ENCODE results near the gene OR56A5.
A peak's percentile ranks its signal among the peaks of the same experiment; 100 is the strongest.

The OR56A5 gene

DNA sequence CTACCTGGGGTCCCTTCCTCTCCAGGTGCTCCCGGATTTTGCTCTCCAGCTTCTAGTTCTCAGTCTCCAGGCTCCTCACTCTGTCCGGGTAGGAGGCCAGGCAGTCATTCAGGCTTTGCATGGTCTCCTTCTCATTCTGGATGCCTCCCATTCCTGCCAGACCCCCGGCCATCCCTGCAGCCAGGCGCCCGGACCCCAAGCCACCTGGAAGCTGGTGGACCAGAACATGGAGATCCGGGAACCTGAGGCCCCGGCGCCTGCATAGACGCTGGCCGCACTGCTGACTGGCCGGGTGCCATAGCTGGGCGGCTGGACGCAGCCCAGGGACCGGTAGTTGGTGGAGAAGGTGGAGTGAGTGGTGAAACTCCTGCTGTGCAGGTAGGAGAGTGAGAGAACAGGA lies 26.5 kb upstream of the OR56A5 start:
- no peak for TF ChIP-seq CTCF (IDR thresholded peaks at IDR 0.05; ENCODE audit: control extremely low read depth, extremely low read depth, low read depth, missing control alignments)
- no peak for DNase-seq (ENCODE audit: extremely low spot score)
- CTCF ChIA-PET, result interaction anchor here (1.4 kb wide), 1 partner anchor 359 kb away, joined by 7 read pairs; no protein-coding TSS in a partner anchor
- POLR2A ChIA-PET, result no interaction called here

DNA sequence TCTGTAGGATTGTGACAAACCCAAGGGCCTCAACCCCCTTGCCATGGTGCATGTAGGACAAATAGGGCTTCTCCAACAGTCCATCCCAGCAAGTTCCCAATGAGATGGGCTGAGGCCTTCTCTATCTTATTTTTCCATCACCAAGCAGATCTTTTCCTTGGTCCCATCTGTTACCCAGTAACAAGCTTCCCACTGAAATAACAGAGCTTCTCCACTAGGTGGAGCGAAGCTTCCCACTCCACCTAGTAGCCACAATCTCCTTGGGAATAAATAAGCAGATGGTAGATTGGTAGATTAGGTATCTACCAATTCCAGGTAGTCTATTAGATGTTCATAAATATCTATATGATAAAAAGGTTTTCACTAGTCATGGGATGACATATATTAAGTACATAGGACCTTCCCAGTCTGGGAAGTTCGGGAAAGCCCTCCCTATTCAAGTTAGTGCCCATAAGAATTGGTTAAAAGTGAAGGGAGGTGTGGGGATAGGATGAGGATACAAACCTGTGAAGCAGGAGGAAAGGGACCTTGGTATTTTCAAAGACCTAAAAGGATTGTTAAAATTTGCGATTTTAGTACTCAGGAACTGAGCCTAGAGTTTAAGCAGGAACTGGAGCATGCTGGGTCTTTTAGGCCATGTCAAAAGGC lies 24.4 kb upstream of the OR56A5 start:
- CTCF ChIA-PET, result interaction anchor here (1.0 to 2.1 kb wide), 5 partner anchors 10 to 370 kb away, joined by 3 to 10 read pairs (median 5); no protein-coding TSS in a partner anchor
- POLR2A ChIA-PET, result no interaction called here
- peak; percentile 40 for TF ChIP-seq CTCF (IDR thresholded peaks at IDR 0.05; ENCODE audit: control extremely low read depth, extremely low read depth, low read depth, missing control alignments)
- peak; percentile 29 for DNase-seq (ENCODE audit: extremely low spot score)

- ChIA-PET POLR2A (no interaction called here), CTCF (interaction anchor here (1.0 to 2.1 kb wide), 6 partner anchors 10 to 371 kb away, joined by 3 to 10 read pairs (median 5); no protein-coding TSS in a partner anchor)
- no peak for DNase-seq (ENCODE audit: extremely low spot score)
- TF ChIP-seq CTCF (IDR thresholded peaks at IDR 0.05; ENCODE audit: control extremely low read depth, extremely low read depth, low read depth, missing control alignments), result no peak
Observed at GRCh38 chr11:5992150-5992549, 23.9 kb upstream of the OR56A5 start.

DNA sequence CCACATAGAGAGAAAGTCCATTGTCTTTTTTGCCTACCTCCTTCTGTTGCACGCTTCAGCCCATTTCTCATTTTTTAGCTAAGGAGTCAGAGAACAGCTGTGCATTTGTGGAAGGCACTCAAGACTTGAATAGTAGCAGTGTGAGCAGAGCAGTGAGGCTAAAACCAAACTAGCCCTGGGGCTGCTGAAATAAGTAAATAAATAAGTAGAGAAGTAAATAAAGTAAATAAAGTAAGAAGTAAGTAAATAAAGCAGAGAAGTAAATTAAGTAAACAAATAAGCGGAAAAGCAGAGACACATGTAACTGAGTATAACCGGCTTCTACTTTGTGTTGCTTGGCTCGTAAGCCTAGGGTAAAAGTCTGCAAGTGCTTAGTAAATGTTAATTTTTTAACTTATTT lies 20.9 kb upstream of the OR56A5 start:
- CTCF ChIA-PET, result no interaction called here

DNA sequence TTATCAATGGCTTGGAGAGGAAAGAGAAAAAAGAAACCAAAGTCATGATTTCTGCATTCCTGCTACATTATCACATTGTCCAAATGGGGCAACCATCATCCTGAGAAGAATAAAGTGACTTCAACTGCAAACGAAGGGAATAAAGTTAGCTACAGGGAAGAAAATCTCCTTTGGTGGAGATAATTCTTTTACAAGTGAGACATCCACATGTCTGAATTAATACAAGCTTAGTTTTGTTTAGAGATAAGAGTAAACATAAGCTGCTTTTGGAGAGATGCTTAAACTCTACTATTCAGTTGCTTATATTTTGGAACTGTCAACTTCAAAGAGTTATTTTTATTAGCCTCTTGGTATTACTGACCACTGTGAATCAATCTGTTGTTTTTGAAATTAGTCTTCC lies 18.6 kb upstream of the OR56A5 start, which contains the start of gene OR52L1:
TSS of gene OR52L1 (minus strand) at position 101 of the 400 bp plus-strand sequence. CDS start at position 46, 55 bp downstream.
- POLR2A ChIA-PET, result no interaction called here
- CTCF ChIA-PET, result no interaction called here

More for the DNA sequence above, 20.9 kb upstream of the OR56A5 start:
- no peak for TF ChIP-seq CTCF (IDR thresholded peaks at IDR 0.05; ENCODE audit: control extremely low read depth, extremely low read depth, low read depth, missing control alignments)
- DNase-seq (ENCODE audit: extremely low spot score), result no peak
- POLR2A ChIA-PET, result no interaction called here

GRCh38 chr11:5983443-5983842 lies 15.1 kb upstream of the OR56A5 start:
- no peak for DNase-seq (ENCODE audit: extremely low spot score)
- TF ChIP-seq CTCF (IDR thresholded peaks at IDR 0.05; ENCODE audit: control extremely low read depth, extremely low read depth, low read depth, missing control alignments), result no peak
- ChIA-PET CTCF (no interaction called here), POLR2A (no interaction called here)

More for the DNA sequence above, 18.6 kb upstream of the OR56A5 start, which contains the start of gene OR52L1:
- DNase-seq (ENCODE audit: extremely low spot score), result no peak
- TF ChIP-seq CTCF (IDR thresholded peaks at IDR 0.05; ENCODE audit: control extremely low read depth, extremely low read depth, low read depth, missing control alignments), result no peak
